ENCODE data around the gene DDIT4L. TPM values are rescaled to one million over a fixed set of nuclear protein-coding genes. Genes with fewer than 3 reads are reported as not detected.
A peak's percentile ranks its signal among the peaks of the same experiment; 100 is the strongest.
"Not testable (repeated sequence)": the region's sequence is repeated elsewhere in the genome, so short reads cannot be mapped to it uniquely, and the experiment has no call there.

Gene DDIT4L
- total RNA-seq, result 4.5 and 9.6 TPM in 2 replicates
- 0.54 TPM for polyA plus RNA-seq (2012)

GRCh38 chr4:100189820-100190642, at the start of gene DDIT4L:
TSS of gene DDIT4L (minus strand) at chr4:100190468. CDS start at chr4:100189983, 485 bp downstream.
- DNase-seq (ENCODE audit: low read depth), result peak; percentile 49

GRCh38 chr4:100240008-100240407, 49.7 kb upstream of the DDIT4L start:
- DNase-seq (ENCODE audit: low read depth), result peak; percentile 3

GRCh38 chr4:100224721-100225120, 34.5 kb upstream of the DDIT4L start:
- no peak for DNase-seq (ENCODE audit: low read depth)

GRCh38 chr4:100224160-100224559, 33.9 kb upstream of the DDIT4L start:
- DNase-seq (ENCODE audit: low read depth), result no peak

GRCh38 chr4:100208964-100209363, 18.7 kb upstream of the DDIT4L start:
- DNase-seq (ENCODE audit: low read depth), result no peak

- DNase-seq (ENCODE audit: low read depth), result peak; percentile 10
Measured at GRCh38 chr4:100208459-100208858, 18.2 kb upstream of the DDIT4L start.

GRCh38 chr4:100206850-100207249, 16.6 kb upstream of the DDIT4L start:
- no peak for DNase-seq (ENCODE audit: low read depth)

- no peak for DNase-seq (ENCODE audit: low read depth)
Measured at GRCh38 chr4:100198061-100198460, 7.8 kb upstream of the DDIT4L start.

GRCh38 chr4:100196388-100197071, 6.3 kb upstream of the DDIT4L start:
- not testable (repeated sequence) for DNase-seq (ENCODE audit: low read depth)

- no peak for DNase-seq (ENCODE audit: low read depth)
Measured at GRCh38 chr4:100190643-100191600, 654 bp upstream of the DDIT4L start.

GRCh38 chr4:100188829-100189228, 1.4 kb downstream of the DDIT4L start:
- peak; percentile 51 for DNase-seq (ENCODE audit: low read depth)

- DNase-seq (ENCODE audit: low read depth), result no peak
Measured at GRCh38 chr4:100187781-100188180, 2.5 kb downstream of the DDIT4L start.

- no peak for DNase-seq (ENCODE audit: low read depth)
Measured at GRCh38 chr4:100184787-100185186, 5.5 kb downstream of the DDIT4L start.

- DNase-seq (ENCODE audit: low read depth), result peak; percentile 69
Measured at GRCh38 chr4:100177855-100178254, 12.4 kb downstream of the DDIT4L start.

GRCh38 chr4:100177126-100177525, 13.1 kb downstream of the DDIT4L start:
- peak; percentile 47 for DNase-seq (ENCODE audit: low read depth)

GRCh38 chr4:100175858-100176257, 14.4 kb downstream of the DDIT4L start:
- DNase-seq (ENCODE audit: low read depth), result no peak

- DNase-seq (ENCODE audit: low read depth), result no peak
Measured at GRCh38 chr4:100174985-100175383, 15.3 kb downstream of the DDIT4L start.

GRCh38 chr4:100170986-100171385, 19.3 kb downstream of the DDIT4L start:
- DNase-seq (ENCODE audit: low read depth), result no peak

GRCh38 chr4:100169491-100170485, 20.5 kb downstream of the DDIT4L start:
- no peak for DNase-seq (ENCODE audit: low read depth)

GRCh38 chr4:100168521-100168920, 21.7 kb downstream of the DDIT4L start:
- DNase-seq (ENCODE audit: low read depth), result peak; percentile 40
